SIG-M5 (cell line): ENCODE measurements around the gene THSD7B.
"Not testable (repeated sequence)": the region's sequence is repeated elsewhere in the genome, so short reads cannot be mapped to it uniquely, and the experiment has no call there.

Source experiments
- DNase-seq: peaks from one replicate; lab custom pipeline; 2025; lab: John Stamatoyannopoulos, UW

The THSD7B gene

DNA sequence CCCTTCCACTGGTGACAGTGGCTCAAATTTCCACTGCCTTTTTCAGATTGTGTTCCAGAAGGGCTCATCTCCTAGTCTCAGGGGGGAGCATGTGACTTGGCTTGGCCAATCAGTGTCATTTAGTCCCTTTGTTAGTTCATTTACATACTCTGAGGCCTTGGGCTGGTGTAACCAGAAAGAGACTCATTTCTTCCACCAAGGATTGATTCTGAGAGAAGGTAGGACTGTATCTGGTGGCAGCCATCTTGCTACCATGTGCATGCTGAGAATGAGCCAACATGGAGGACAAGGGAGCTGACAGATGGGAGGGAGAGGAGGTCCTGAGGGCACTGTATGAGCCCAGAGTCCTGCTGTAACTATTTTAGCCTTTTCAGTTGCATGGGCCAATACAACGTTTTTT, 191.7 kb downstream of the THSD7B start:
- DNase-seq: no peak

DNA sequence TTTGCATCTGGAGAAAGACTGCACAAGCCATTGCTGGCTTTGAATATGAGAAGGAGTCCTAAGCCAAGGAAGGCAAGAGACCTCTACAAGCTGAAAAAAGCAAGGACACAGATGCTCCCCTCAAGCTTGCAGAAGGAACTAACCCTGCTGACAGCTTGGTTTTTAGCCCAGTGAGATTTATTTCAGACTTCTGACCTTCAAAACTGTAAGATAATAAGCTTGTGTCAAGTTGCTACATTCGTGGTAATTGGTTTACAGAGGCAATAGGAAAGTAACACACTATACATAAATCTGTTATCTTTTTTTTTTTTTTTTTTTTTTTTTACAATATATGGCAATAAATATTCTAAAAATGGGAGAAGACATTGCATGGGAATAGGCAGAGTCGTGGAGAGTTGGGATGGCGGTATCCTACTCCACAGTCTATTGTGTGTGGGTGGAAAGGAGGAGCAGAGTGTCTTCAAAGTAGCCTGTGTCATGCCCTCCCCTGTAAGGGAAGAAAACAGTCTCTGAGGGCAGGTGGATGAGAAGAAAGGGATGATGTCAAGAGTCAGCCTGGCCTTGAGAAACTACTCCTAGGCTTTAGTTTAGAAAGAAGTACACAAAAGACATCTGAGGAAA, 196.9 kb downstream of the THSD7B start:
- no peak for DNase-seq

DNA sequence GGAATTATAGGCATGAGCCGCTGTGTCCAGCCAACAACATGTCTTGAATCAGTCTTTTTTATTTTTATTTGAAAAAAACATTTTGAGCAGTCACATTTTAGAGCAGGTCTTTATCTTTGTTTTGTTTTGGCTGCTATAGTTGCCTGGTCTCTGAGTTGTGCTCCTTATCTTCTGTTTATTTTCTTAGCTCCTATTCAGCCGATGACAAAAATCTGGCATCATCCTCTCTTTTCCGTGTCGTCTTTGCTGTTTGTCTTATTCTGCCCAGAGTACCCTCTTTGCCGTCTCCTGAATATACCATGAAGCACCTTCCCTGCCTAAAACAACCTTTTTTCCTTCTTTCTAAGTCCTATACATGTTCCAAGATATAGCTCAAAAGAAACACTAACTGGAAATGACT, 201.1 kb downstream of the THSD7B start:
- no peak for DNase-seq

DNA sequence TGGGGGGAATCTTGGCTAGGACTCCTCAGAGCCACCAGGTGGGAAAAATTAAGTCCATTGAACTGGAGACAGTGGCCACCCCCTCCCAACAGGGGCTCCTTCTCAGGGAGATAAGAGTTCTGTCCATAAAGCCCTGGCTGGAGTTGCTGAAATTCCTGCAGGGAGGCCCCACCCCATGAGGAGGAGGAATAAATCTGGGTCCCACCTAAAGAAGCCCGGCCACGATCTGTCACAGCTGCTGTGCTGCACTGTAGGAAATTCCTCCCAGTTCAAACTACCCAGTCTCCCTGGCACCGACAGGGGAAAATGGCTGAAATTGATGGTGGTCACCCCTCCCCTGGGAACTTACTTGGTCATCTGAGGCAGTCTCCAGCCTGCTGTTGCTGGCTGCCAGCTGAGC, 215.0 kb downstream of the THSD7B start:
- DNase-seq: no peak

DNA sequence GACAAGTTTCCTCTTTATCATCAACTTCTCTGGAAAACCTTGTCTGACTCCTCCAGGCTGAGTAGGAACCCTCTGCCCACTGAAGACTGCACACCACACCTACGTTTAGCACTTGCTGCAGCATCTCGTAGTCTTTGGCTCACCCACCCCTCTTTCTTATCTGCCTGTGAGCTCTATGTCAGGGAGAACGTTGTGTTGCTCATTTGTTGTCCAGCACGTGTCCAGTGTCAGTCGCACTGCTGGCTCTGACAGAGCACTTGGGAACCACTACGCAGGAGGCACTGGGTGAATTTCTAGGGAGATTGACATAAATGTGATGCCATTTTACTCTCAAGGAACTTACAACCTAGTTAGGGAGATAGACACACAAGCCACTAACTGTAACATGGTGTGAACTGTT, 216.3 kb downstream of the THSD7B start:
- DNase-seq: not testable (repeated sequence)

DNA sequence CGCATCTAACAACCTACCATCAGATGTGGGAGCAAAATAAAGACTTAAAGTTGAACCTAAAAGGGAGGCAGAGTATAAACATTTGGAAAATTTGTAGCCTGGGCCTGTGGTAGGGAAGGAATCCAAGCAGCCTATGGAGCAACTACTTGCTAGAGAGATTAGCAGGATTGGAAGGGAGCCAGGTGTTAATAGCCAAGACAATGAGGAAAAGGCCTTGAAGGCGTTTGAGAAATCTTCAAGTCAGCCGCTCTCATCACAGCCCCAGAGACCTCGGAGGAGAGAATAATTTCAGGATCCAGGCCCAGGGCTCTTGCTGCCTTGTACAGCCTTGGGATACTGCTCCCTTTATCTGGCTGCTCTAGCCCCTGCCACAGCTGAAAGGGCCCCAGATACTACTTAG, 219.7 kb downstream of the THSD7B start:
- no peak for DNase-seq

DNA sequence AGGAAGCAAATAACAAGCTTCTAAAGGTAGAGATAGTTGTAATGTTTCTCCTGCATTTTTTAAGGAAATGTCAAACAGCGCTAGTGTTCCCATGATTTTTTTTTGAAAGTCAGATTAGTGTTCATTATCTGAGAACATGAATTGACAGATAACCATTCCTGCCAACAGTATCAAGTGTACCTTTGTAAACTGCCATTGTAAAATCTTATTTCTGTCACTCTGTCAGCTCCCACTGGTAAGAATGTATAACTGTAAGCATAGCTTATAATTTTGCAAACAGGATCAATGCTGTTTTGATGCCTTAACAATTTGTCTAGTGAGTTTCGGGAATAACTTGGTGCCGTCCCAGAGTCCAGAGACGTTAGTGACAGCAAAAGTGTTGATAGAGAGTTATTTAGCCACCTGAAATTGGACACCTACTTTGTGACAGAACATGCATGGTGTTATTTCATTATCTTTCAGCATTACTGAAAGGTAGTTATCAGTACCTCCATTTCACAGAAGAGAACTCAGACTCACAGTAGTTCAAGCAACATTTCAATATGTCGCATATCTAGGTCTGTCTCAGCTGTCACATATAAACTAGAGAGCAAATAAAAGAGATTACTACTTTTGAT, 221.4 kb downstream of the THSD7B start:
- no peak for DNase-seq

DNA sequence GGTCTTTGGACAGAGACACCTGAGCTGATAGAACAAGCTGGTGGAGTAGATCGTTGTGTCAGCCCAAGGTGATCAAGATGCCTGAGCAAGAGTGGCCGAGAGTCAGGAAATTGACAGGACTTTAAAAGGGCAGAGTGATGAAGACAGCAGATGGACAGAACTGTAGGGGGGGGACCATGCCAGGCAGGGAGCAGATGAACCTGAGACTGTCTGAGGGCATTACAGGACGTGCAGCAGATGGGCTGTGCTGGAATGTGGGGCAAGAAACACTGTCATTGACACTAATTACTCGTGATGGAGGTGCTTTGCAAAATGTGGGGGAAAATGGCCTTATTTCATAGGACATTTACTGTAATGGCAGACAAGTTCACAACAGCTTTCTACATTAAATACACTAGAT, 225.0 kb downstream of the THSD7B start:
- no peak for DNase-seq

DNA sequence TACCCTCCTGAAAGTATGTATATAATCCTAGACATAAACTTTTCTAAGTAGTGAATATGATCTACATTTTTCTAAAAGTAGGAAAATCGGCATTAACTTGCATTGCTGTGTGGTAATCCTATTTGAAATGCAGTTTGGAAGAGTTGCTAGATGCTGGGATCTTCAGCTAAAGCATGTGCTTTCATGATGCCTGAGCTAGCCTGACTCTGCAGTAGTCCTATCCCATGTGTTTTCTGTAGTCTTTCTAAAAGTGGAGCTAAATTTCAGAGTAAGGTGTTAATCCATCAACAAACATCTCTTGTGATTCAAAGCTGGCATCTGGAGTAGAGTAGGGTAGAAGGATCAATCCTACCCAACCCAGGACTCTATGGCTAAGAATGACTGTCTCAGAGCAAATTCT, 229.4 kb downstream of the THSD7B start:
- DNase-seq: no peak

DNA sequence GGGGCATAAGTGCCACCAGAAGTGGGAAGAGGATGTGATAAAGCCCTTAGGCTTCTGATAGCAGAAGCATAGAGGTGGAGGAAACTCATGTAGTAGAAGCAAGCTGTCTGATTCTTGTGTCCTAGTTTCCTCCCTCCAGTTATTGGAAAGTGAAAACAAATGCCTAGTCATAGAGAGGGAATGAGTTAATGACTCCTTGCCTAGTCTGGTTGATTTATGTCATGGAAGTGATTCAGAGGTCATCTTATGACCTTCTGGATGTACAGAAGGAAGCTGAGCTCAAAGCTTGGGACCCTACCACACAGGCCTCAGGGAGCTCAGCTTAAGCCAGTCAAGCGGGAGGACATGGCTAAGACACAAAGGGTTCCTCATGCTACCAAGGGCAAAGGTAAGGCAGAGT, 232.2 kb downstream of the THSD7B start:
- DNase-seq: no peak

DNA sequence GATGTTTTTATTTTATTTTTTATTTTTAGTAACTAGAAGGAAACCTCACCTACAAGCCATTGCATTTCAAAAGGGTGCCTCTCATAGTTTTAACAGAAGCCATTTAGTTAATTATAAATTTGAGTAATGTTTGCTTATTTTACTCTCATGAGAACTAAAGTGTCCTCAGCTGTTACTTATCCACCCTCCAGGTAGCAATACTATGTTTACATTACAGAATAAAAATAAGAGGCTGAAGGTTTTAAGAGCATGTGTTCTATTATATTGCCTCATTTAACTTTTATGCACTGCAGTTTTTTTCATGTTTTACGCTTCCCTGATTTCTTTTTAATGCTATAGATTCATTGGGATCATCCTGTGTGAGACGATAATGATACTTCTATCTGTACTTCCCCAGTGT, 235.5 kb downstream of the THSD7B start:
- DNase-seq: no peak

DNA sequence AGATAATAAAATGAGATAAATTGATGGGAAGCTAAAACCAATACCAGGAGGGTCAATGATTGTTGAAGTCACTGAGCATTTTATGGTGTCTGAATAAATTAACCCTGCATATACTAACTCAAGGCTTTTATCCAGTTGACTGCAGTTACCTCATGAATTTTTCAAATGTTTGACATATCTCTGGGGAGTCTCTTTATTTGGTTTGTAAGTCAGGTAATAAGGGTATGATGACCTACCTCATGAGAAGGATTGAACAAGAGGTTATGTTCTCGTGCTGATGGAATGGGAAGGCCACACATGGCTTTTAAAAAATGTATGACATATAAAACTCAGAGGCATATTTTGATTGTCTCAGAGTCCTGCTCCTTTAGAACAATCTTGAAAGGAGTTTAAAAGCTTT, 237.6 kb downstream of the THSD7B start:
- no peak for DNase-seq

DNA sequence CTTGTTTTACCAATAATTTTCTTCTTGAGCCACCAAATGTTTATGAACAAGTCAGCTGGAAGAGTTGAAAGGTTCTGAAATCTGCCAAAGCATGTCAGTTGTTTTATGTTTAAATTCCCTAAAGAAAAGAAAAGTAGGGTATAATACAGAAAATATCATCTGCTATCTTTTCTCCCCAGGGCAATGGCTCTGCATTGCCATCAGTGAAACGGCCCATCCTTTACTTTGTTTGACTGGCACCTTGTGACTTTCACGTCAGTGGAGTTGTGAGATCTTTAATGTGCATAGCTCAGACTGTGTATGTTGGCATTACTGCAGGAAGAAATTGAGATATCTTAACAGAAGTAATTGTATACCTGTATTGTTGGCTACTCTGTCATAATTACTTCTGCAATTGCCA, 239.9 kb downstream of the THSD7B start:
- no peak for DNase-seq

DNA sequence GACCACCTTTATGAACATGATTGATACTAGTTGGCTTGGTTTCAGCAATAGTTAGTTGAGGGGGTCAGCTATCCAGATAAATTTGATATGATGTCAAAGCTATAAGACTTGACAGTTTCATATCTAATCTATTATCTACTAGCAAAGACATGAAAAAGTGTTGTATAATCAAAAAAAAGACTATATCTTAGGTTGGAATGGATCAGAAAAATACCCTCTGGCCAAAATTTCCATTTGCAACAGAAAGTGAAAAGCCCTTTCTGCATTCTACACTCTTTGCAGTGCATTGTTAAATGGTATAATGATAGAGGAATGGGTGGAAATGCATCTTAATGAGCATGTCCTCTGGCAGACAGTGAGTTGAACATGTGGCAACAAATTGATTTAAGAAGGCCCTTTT, 242.6 kb downstream of the THSD7B start:
- DNase-seq: no peak

DNA sequence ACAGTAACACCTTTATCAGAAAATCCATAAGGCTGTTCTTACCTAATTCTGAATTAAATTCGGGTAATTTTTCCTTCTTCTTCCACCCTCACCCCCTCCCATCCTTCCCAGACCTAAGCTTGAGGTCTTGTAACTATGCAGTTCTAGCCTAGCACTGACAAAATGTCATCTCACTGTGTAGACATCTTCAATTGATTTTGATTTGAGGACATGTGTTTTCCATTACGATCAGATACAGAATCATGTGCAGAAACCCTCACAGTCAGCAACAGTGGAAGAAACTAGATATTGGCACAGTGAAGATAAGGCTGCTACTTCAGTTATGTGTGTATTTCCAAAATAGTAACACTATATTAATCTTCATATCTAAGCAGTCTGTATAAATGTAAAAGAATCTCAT, 244.6 kb downstream of the THSD7B start:
- DNase-seq: no peak

DNA sequence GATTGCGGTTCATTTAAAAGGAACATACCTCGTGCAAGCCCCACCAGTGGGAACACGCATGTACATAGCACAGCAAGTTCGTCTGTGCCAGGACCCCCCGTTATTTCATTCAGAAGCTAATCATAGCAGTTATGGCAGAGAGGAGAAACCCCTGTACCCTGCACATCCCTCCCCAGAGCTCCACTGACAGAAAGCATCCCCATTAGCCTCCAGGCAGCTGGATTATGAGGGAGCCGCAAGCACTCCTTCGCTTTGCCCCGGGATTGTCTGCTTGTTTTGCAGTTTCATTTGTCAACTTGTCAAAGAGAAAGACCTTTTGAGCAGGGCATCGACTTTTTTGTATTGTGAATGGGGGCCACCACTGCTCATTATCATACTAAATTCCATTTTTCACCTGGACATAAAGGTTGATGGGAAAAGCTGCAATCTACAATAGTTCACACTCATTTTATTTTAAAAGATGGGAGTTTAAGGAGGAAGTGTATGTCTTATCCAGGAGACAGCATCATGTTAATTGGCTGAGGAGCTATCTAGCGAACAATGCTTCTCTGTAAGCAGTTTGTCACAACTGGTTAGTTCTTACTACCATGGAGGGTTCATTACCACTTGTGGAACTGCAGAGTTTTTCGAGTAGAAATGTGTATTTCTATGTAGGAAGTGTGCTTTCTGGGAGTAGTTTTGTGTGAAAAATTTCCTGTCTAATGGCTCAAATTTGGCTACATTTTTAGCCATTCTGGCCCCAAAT, 255.3 kb downstream of the THSD7B start:
- DNase-seq: no peak

DNA sequence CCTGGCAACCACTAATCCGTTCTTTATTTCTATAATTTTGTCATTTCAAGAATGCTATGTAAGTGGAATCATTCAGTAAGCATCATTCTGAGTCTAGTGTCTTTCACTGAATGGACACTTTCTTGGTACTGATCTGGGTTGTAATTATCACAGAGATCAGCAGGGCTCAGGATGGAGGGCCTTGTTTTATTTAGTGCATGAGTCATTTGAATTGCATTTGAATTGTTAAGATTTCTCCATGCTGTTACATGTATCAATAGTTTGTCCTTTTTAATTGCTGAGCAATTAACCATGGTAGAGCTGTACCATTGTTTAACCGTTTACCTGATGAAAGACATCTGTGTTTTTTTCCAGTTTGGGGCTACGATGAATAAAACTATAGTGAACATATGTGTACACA, 256.4 kb downstream of the THSD7B start:
- no peak for DNase-seq

DNA sequence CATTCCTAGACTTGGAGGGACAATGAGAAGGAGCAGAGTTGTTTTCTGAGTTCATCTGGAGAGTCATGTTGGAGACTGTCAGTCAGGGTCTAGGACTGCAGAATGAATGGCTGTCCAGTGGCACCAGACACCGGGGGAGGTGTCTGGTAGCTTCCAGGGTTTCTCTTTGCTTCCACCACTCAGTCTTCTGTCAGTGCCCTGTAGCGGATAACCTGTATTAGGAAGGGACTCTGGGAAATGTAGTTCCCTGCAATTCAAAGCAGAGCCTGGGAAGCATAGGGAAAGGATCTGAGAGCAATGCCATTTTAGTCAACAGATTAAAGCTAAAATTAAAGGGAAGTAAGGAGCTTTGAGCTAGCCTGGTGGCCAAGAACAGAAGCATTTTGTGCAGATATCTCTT, 257.9 kb downstream of the THSD7B start:
- DNase-seq: no peak

DNA sequence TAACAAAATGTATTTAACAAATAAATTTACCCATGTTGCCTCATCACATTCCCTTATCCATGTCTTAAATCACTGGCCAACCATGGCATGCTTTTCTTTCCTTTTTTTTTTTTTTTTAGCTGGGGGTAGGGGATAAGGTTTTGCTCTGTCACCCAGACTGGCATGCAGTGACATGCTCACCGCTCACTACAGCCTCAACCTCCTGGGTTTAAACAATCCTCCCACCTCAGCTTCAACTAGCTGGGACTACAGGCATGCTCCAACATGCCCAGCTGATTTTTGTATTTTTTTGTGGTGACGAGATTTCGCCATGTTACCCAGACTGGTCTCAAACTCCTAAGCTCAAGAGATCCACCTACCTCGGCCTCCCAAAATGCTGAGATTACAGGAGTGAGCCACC, 266.4 kb downstream of the THSD7B start:
- no peak for DNase-seq

DNA sequence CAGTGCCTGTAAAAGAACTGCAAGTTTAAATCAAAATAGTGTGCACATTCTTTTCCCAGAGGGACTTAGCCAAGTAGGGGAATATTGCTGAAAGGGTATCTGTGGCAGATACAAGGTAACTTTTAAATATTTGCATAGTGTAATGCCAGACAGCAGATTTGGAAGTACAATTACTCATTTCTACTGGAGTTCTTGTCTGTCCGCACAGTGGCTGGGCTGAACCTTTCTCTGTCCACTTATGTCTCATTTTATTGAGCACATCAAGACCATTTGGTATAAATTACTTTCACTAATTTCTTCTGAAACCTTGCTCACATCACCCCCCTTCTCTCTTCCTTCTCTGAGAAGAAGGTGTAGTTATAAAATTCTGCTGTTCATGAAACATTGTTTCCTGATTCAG, 271.3 kb downstream of the THSD7B start:
- no peak for DNase-seq

DNA sequence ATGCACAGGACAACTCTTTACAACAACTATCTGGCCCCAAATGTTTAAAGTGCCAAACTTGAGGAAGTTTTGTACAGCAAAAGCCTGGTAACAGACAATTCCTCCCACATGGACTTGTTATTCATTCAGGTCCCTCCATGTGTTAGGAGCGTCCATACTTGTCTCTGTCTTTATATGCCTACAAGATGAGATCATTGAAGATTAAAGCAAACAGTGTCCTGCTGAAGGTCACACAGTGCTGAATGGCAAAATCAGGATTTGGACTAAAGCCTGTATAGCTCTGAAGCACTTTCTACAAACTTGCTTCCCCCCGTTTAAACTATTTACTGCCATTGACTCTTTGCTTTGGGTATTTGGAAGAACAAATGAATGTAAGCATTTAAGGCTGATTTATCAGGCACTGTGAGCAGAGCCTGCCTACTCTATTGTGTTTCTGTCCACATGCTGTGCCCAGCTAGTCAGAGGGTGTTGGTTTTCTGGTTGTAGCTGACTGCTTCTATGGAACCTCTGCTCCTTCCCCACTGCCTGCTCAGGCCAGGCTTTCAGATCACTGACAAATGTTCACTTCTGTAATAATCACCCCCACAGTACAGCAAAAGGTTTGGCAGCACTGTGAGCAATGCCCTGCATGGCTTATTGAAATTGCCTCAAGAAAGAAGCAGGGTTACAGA, 274.3 kb downstream of the THSD7B start:
- DNase-seq: no peak

DNA sequence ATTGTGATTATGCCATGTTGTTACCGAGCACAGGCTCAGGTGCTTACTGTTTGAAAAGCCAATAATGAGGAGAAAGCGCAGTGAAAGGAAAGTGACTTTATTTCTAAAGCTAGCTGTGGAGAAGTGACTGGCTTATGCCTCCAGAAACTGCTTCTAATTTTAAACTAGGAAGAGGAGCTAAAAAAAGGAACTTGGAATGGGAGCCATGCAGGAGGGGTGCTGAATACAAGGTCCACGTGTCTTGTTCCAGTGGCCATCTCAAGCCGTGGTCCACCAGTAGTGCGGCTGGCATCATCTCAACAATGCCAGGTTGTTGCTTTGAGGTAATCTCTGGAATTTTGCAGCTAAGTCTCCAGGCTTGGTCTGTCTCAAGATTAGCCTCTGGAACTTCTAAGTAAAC, 282.0 kb downstream of the THSD7B start:
- no peak for DNase-seq

DNA sequence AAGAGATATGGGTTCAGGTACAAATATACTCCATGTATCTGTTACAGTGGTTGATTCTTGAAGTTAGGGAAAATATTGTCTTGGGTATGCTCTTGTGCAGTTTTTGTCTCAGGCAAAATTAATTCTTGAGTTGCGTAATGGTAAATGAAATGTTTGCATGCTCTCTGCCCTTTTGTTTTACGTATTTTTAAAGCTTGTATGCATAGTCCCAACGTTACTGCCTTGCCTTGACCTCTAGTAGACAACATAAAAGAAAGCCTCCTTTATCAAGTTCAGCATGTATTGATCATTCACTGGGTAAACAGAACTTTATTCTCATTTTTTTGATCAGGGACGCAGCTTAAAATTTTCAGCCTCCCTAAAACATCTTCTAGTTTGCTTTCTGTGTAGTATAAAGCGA, 283.1 kb downstream of the THSD7B start:
- DNase-seq: no peak
